ENCODE measurements around the gene LRIG1.

LRIG1 gene

GRCh38 chr3:66441129-66441528 lies 59.7 kb downstream of the LRIG1 start (continued):
- no peak for TF ChIP-seq PATZ1 (CRISPR knock-in tag; IDR thresholded peaks at IDR 0.05; ENCODE audit: borderline replicate concordance)

- TF ChIP-seq TOX (CRISPR knock-in tag; IDR thresholded peaks at IDR 0.05; ENCODE audit: borderline replicate concordance) (no peak), TCF4 (CRISPR knock-in tag; IDR thresholded peaks at IDR 0.05; ENCODE audit: borderline replicate concordance) (no peak), TSHZ2 (CRISPR knock-in tag; IDR thresholded peaks at IDR 0.05) (no peak), CSRNP3 (CRISPR knock-in tag; IDR thresholded peaks at IDR 0.05) (no peak), GLIS3 (CRISPR knock-in tag; IDR thresholded peaks at IDR 0.05) (no peak)
- no peak for ATAC-seq
Measured at GRCh38 chr3:66439666-66440344, 61.0 kb downstream of the LRIG1 start.

GRCh38 chr3:66438046-66438445 lies 62.8 kb downstream of the LRIG1 start:
- no peak for ATAC-seq
- TF ChIP-seq TOX (CRISPR knock-in tag; IDR thresholded peaks at IDR 0.05; ENCODE audit: borderline replicate concordance) (no peak), SNAI2 (CRISPR knock-in tag; IDR thresholded peaks at IDR 0.05) (no peak), CSRNP3 (CRISPR knock-in tag; IDR thresholded peaks at IDR 0.05) (no peak), ARNTL (CRISPR knock-in tag; IDR thresholded peaks at IDR 0.05; ENCODE audit: borderline replicate concordance, low read depth) (no peak), BACH2 (CRISPR knock-in tag; IDR thresholded peaks at IDR 0.05; ENCODE audit: borderline replicate concordance) (no peak), ISL1 (CRISPR knock-in tag; IDR thresholded peaks at IDR 0.05) (no peak), ZNF70 (CRISPR knock-in tag; IDR thresholded peaks at IDR 0.05) (no peak), ZFP30 (CRISPR knock-in tag; IDR thresholded peaks at IDR 0.05) (no peak), CSDC2 (CRISPR knock-in tag; IDR thresholded peaks at IDR 0.05) (no peak), POU6F1 (CRISPR knock-in tag; IDR thresholded peaks at IDR 0.05; ENCODE audit: borderline replicate concordance, low read depth) (no peak), TSHZ2 (CRISPR knock-in tag; IDR thresholded peaks at IDR 0.05) (no peak)
